ENCODE results near the gene USP37.

The USP37 gene

GRCh38 chr2:218583983-218584850 lies 16.1 kb upstream of the USP37 start:
- CTCF ChIA-PET, result interaction anchor here (1.5 kb wide), 1 partner anchor 64 kb away, joined by 3 read pairs; no protein-coding TSS in a partner anchor
- POLR2A ChIA-PET, result no interaction called here
- no peak for TF ChIP-seq CTCF (IDR thresholded peaks at IDR 0.05; ENCODE audit: control extremely low read depth, extremely low read depth, low read depth, missing control alignments)
- no peak for DNase-seq (ENCODE audit: extremely low spot score)

- ChIA-PET CTCF (no interaction called here), POLR2A (interaction anchor here (0.7 to 1.0 kb wide), 2 partner anchors 16 to 1016 kb away, joined by 3 read pairs; partner anchors contain the start of gene STK11IP)
- DNase-seq (ENCODE audit: extremely low spot score), result peak; percentile 24
- no peak for TF ChIP-seq CTCF (IDR thresholded peaks at IDR 0.05; ENCODE audit: control extremely low read depth, extremely low read depth, low read depth, missing control alignments)
These were observed 13.9 kb upstream of the USP37 start for GRCh38 chr2:218582076-218582475.

- no peak for TF ChIP-seq CTCF (IDR thresholded peaks at IDR 0.05; ENCODE audit: control extremely low read depth, extremely low read depth, low read depth, missing control alignments)
- DNase-seq (ENCODE audit: extremely low spot score), result no peak
- POLR2A ChIA-PET, result no interaction called here
- CTCF ChIA-PET, result interaction anchor here (0.9 to 1.9 kb wide), 9 partner anchors 9 to 306 kb away, joined by 3 to 9 read pairs (median 3); partner anchors contain the start of genes BCS1L and ZNF142
These were observed 10.2 kb upstream of the USP37 start for GRCh38 chr2:218578272-218578877.

- ChIA-PET CTCF (interaction anchor here (0.9 to 1.9 kb wide), 11 partner anchors 10 to 305 kb away, joined by 3 to 9 read pairs (median 3); partner anchors contain the start of genes BCS1L and ZNF142), POLR2A (no interaction called here)
- no peak for DNase-seq (ENCODE audit: extremely low spot score)
- no peak for TF ChIP-seq CTCF (IDR thresholded peaks at IDR 0.05; ENCODE audit: control extremely low read depth, extremely low read depth, low read depth, missing control alignments)
These were observed 9.5 kb upstream of the USP37 start for GRCh38 chr2:218577482-218578220.

- DNase-seq (ENCODE audit: extremely low spot score), result no peak
- no peak for TF ChIP-seq CTCF (IDR thresholded peaks at IDR 0.05; ENCODE audit: control extremely low read depth, extremely low read depth, low read depth, missing control alignments)
- ChIA-PET POLR2A (no interaction called here), CTCF (interaction anchor here (1.0 to 1.9 kb wide), 6 partner anchors 10 to 270 kb away, joined by 3 to 9 read pairs (median 4); partner anchors contain the start of genes BCS1L and ZNF142)
These were observed 8.7 kb upstream of the USP37 start for GRCh38 chr2:218576854-218577253.

- no peak for DNase-seq (ENCODE audit: extremely low spot score)
- CTCF ChIA-PET, result interaction anchor here (1.1 to 1.7 kb wide), 2 partner anchors 277 to 298 kb away, joined by 3 to 6 read pairs; no protein-coding TSS in a partner anchor
- POLR2A ChIA-PET, result no interaction called here
- no peak for TF ChIP-seq CTCF (IDR thresholded peaks at IDR 0.05; ENCODE audit: control extremely low read depth, extremely low read depth, low read depth, missing control alignments)
These were observed 2.7 kb upstream of the USP37 start for GRCh38 chr2:218570850-218571249.
